ENCODE measurements around the gene EEIG1.

The EEIG1 gene

DNA sequence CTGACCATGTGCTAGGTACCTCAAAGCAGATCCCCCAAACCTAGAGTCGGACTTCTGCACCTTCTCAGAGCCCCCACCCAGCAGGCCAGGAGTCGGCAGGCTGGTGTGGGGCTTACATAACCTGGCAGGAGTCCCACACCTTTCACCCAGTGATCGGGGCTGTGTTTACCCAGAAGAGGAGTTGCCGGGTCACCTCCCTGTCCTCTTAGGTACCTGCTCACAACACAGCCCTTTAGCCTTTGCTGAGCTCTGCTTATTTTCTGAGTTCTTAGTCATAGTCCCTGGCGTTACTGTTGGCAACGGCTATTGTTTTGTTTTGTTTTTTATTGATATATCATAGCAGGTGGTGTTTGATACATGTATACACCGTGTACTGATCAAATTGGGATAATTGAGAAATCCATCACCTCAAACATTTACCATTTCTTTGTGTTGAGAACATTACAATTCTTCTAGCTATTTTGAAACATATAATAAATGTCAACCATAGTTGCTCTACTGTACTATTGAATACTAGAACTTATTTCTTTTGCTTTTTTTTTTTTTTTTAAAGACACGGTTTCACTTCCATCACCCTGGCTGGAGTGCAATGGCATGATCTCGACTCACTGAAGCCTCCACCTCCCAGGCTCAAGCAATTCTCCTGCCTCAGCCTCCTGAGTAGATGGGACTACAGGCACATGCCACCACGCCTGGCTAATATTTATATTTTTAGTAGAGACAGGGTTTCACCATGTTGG lies 10.4 kb upstream of the EEIG1 start:
- TF ChIP-seq EZH2phosphoT487 (IDR thresholded peaks at IDR 0.05; ENCODE audit: borderline replicate concordance), result no peak
- TF ChIP-seq, protein P1, sequence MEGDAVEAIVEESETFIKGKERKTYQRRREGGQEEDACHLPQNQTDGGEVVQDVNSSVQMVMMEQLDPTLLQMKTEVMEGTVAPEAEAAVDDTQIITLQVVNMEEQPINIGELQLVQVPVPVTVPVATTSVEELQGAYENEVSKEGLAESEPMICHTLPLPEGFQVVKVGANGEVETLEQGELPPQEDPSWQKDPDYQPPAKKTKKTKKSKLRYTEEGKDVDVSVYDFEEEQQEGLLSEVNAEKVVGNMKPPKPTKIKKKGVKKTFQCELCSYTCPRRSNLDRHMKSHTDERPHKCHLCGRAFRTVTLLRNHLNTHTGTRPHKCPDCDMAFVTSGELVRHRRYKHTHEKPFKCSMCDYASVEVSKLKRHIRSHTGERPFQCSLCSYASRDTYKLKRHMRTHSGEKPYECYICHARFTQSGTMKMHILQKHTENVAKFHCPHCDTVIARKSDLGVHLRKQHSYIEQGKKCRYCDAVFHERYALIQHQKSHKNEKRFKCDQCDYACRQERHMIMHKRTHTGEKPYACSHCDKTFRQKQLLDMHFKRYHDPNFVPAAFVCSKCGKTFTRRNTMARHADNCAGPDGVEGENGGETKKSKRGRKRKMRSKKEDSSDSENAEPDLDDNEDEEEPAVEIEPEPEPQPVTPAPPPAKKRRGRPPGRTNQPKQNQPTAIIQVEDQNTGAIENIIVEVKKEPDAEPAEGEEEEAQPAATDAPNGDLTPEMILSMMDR (conservative IDR thresholded peaks at IDR 0.05; ENCODE audit: low read length), result no peak
- no peaks in the 10 kb centered on the region for H3K9me2 ChIP-seq (replicated peaks; ENCODE audit: low read depth, low read length)
- no peak overlapping the region for H3K4me2 ChIP-seq (ENCODE audit: low read depth, low read length, poor library complexity, severe bottlenecking)
- H4K20me1 ChIP-seq (ENCODE audit: insufficient read depth, low read length, poor library complexity, severe bottlenecking), result no peaks in the 10 kb centered on the region
- H3K9me3 ChIP-seq (ENCODE audit: insufficient read depth, low read depth, low read length), result no peaks in the 10 kb centered on the region
- H3K79me2 ChIP-seq (ENCODE audit: insufficient read depth, low read length), result no peaks in the 10 kb centered on the region
- no peaks in the 10 kb centered on the region for H3K36me3 ChIP-seq (ENCODE audit: insufficient read depth, low read length)
- no peak overlapping the region for H3K9ac ChIP-seq (ENCODE audit: low read depth, low read length, poor library complexity, severe bottlenecking)
- H3F3A ChIP-seq (ENCODE audit: low read depth), result no peaks in the 10 kb centered on the region
- H3K4me1 ChIP-seq (ENCODE audit: insufficient read depth, low read length, poor library complexity, severe bottlenecking), result peaks cover 6% of the 10 kb centered on the region
- H3K27me3 ChIP-seq (ENCODE audit: insufficient read depth, low read length, poor library complexity, severe bottlenecking), result no peaks in the 10 kb centered on the region
- H2AFZ ChIP-seq (ENCODE audit: low read length), result peak overlapping the region; percentile 57
- no peak overlapping the region for H3K4me3 ChIP-seq (ENCODE audit: low read length, poor library complexity, severe bottlenecking)

DNA sequence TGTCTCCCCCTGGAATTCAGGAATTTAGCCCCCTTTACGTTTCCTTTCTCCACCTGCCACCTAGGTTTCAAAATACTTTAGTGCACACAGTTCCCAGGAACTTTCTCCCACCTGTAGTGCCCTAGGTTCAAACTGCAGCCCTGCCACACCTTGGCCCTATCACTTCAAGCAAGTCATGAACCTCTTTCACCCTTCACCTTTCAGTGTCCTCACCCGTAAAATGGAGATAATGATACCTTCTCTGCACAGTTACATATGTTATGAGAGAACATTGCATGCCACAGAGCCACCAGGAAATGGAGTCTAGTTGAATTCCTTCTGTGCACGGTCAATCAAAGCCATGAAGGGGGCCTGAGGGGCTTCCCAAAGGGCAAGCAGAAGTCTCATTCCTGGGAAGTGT lies 9.8 kb upstream of the EEIG1 start:
- H3K9ac ChIP-seq (ENCODE audit: low read depth, low read length, poor library complexity, severe bottlenecking), result no peak overlapping the region

DNA sequence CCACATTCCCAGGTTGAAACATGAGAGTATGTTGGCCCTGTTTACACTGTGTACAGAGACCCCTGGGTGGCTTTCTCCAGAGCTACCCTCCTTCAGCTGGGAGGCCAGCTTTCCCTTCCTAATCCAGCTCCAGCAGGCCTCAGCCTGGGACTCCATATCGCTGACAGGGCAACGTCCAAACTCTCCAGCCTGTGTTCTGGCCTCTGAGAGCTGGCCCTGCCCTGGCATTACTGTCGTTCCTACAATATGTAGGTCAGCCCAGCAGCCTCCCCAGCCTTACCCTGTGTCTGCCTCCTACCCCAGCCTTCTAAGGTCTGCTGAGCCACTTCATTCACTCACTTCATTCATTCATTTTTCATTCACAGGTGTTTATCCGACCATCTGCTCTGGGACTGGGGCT lies 8.3 kb upstream of the EEIG1 start:
- Histone ChIP-seq H3K36me3 (ENCODE audit: insufficient read depth, low read length) (no peaks in the 10 kb centered on the region), H3K79me2 (ENCODE audit: insufficient read depth, low read length) (no peaks in the 10 kb centered on the region), H3K9me2 (replicated peaks; ENCODE audit: low read depth, low read length) (no peaks in the 10 kb centered on the region), H3K27me3 (ENCODE audit: insufficient read depth, low read length, poor library complexity, severe bottlenecking) (no peaks in the 10 kb centered on the region), H3K4me2 (ENCODE audit: low read depth, low read length, poor library complexity, severe bottlenecking) (no peak overlapping the region), H3K4me1 (ENCODE audit: insufficient read depth, low read length, poor library complexity, severe bottlenecking) (peaks cover 7% of the 10 kb centered on the region), H2AFZ (ENCODE audit: low read length) (no peak overlapping the region), H3K9ac (ENCODE audit: low read depth, low read length, poor library complexity, severe bottlenecking) (no peak overlapping the region), H4K20me1 (ENCODE audit: insufficient read depth, low read length, poor library complexity, severe bottlenecking) (no peaks in the 10 kb centered on the region), H3K9me3 (ENCODE audit: insufficient read depth, low read depth, low read length) (no peaks in the 10 kb centered on the region), H3F3A (ENCODE audit: low read depth) (no peaks in the 10 kb centered on the region), H3K4me3 (ENCODE audit: low read length, poor library complexity, severe bottlenecking) (no peak overlapping the region)
- TF ChIP-seq EZH2phosphoT487 (IDR thresholded peaks at IDR 0.05; ENCODE audit: borderline replicate concordance), result no peak
- TF ChIP-seq, protein P1 (conservative IDR thresholded peaks at IDR 0.05; ENCODE audit: low read length), result no peak

More for the DNA sequence above, 9.8 kb upstream of the EEIG1 start:
- no peaks in the 10 kb centered on the region for H3K9me2 ChIP-seq (replicated peaks; ENCODE audit: low read depth, low read length)
- H2AFZ ChIP-seq (ENCODE audit: low read length), result peak overlapping the region; percentile 57
- H4K20me1 ChIP-seq (ENCODE audit: insufficient read depth, low read length, poor library complexity, severe bottlenecking), result no peaks in the 10 kb centered on the region
- H3K27me3 ChIP-seq (ENCODE audit: insufficient read depth, low read length, poor library complexity, severe bottlenecking), result no peaks in the 10 kb centered on the region
- H3K4me3 ChIP-seq (ENCODE audit: low read length, poor library complexity, severe bottlenecking), result no peak overlapping the region
- no peaks in the 10 kb centered on the region for H3F3A ChIP-seq (ENCODE audit: low read depth)
- H3K4me2 ChIP-seq (ENCODE audit: low read depth, low read length, poor library complexity, severe bottlenecking), result no peak overlapping the region
- peaks cover 6% of the 10 kb centered on the region for H3K4me1 ChIP-seq (ENCODE audit: insufficient read depth, low read length, poor library complexity, severe bottlenecking)
- TF ChIP-seq EZH2phosphoT487 (IDR thresholded peaks at IDR 0.05; ENCODE audit: borderline replicate concordance), result no peak
- TF ChIP-seq, protein P1 (conservative IDR thresholded peaks at IDR 0.05; ENCODE audit: low read length), result no peak
- no peaks in the 10 kb centered on the region for H3K79me2 ChIP-seq (ENCODE audit: insufficient read depth, low read length)
- H3K9me3 ChIP-seq (ENCODE audit: insufficient read depth, low read depth, low read length), result no peaks in the 10 kb centered on the region
- no peaks in the 10 kb centered on the region for H3K36me3 ChIP-seq (ENCODE audit: insufficient read depth, low read length)
